Left ventricle myocardium superior (tissue), 1 donor: Measurements from ENCODE around the gene IGF2R. TPM values are rescaled to one million over a fixed set of nuclear protein-coding genes. Genes with fewer than 3 reads are reported as not detected.
A peak's percentile ranks its signal among the peaks of the same experiment; 100 is the strongest.
"Not testable (repeated sequence)": the region's sequence is repeated elsewhere in the genome, so short reads cannot be mapped to it uniquely, and the experiment has no call there.

Source experiments
- ATAC-seq: fragments of 200-7000 bp; cut with Tn5 transposase; one replicate; pipeline ENCODE4 v1.9.1; 2020; ENCODE audit warnings: mild to moderate bottlenecking, moderate library complexity
- DNase-seq: peaks from one replicate; pipeline ENCODE4 v3.0.0-alpha.2; 2020
- intact Hi-C: fragments of 100-400 bp; cut with micrococcal nuclease; formaldehyde crosslinking; loops from one replicate; pipeline ENCODE4 v1.11.0; 2022
- total RNA-seq: library from RNA; stranded (reverse); fragmentation: NEBNext Ultra II Directional; extraction: Animal tissue kit (Norgen Biotek cat#: 25700); gene quantifications from one replicate; pipeline ENCODE4 v1.2.1, GENCODE V29; 2021
- donor health status: DM: no; HTN: yes; CAD: no; lungs with severe emphysema.

The IGF2R gene
- total RNA-seq, 1 donor from 2014 or later = 68.4 TPM

DNA sequence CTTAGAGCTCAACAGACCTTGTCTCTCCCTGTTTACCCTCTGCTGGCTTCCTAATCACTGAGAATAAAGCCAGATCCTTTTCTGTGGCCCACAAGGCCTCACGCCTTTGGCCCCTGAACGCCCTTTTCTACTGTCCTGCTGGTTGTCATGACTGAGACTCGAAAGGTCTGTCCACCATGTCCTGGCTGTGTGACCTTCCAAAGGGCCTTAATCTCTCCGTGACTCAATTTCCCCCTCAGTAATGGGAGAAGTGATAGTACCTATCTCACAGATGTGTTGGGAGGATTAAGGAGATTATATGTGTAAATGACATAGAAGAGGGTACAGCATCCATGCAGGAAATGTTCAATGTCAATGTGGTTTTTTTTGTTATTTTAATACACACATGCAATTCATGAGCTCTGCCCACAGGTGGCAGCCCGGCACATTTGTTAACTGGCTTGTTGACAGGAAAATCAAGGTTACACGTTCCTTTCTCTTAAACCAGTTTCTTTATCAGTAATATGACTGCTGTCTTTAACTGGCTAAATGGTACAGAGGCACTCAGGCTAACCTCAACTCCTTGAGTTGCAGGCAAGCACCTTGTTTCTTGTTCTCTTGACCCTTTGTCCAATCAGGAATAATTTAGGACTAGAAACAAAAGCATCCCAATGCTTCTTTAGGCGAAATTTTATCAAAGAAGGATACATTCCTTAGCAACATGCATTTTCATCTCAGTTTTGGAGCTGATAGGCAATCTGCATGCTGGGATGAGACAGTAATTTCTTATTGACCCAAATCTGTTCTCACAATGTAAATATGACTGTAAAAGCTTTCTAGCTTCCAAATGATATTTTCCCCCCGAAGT is 169.3 kb downstream of the IGF2R start:
- intact Hi-C loops = loop anchor here (5.0 kb wide), 1 partner anchor 319 kb away; no protein-coding TSS in a partner anchor
- DNase-seq (peak; percentile 64), ATAC-seq (peak; percentile 73)

- no peak for ATAC-seq
- DNase-seq = no peak
- intact Hi-C loops = loop anchor here (5.0 kb wide), 1 partner anchor 318 kb away; no protein-coding TSS in a partner anchor
These were observed 170.0 kb downstream of the IGF2R start for GRCh38 chr6:160138839-160139419.

GRCh38 chr6:160139420-160139851 is 170.6 kb downstream of the IGF2R start:
- intact Hi-C loops = loop anchor here (5.0 kb wide), 1 partner anchor 318 kb away; no protein-coding TSS in a partner anchor
- ATAC-seq (no peak), DNase-seq (no peak)

DNA sequence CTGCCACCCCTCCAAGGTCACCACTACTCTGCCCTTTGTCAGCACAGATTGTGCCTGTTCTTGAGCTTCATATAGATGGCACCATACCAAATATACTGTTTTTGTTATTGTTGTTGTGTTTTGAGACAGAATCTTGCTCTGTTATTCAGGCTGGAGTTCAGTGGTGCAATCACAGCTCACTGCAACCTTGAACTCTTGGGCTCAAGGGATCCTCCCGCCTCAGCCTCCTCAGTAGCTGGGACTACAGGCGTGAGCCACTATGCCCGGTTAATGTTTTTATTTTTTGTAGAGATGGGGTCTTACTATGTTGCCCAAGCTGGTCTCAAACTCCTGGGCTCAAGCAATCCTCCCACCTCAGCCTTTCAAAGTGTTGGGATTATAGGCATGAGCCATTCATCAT is 171.6 kb downstream of the IGF2R start:
- DNase-seq, ATAC-seq, intact Hi-C loops: not testable (repeated sequence)

GRCh38 chr6:160141001-160141726 is 172.3 kb downstream of the IGF2R start:
- ATAC-seq (no peak), DNase-seq (no peak)
- intact Hi-C loops = no loop called here

DNA sequence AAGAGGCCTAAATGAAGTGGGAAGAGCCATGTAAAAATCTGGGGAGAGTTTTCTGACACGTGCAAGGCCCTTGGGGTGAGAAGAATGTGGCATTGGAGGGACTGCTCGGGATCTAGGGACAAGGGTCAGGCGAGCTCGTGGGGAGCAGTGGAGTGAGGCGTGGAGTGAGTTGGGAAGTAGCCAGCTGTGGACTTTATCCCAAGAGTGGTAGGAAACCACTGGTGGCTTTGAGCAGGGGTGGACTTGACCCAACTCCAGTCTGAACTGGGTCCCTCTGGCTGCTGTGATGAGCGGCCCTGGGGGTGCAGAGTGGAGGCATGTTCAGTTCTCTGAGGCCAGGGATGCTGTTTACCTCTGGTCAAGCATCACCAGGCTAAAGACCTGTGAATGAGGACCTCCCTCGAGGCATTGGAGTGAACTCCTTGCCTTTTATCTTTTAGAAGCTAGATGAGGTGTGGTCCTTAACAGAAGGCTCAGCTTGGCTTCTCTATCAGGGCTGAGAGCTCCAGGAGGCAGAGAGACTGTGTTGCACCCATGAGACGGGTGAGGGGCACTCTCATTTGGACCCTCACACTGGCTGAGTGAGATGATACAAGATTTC is 173.3 kb downstream of the IGF2R start:
- DNase-seq (no peak), ATAC-seq (no peak)

GRCh38 chr6:160146454-160147145 is 177.7 kb downstream of the IGF2R start:
- intact Hi-C loops = no loop called here
- DNase-seq (no peak), ATAC-seq (no peak)

More for the DNA sequence above, 173.3 kb downstream of the IGF2R start:
- intact Hi-C loops = no loop called here

DNA sequence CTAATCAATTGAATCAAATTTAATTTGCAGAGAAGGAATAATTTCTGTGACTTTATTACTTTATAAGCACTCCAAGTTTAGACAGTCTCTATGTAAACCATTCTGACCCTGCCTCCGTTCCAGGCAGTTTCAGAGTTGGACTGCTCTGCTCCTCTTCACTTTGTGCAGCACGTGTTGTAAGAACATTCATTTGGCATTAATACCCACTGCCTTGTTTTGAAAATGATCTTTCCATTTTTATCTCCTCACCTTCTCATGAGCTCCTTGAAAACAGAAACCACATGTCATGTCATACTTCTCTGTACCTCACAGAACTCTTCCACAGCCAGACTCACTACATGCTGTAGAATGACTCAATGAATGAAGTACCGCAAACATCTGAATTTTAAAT is 178.3 kb downstream of the IGF2R start:
- peak; percentile 87 for ATAC-seq
- no peak for DNase-seq
- intact Hi-C loops = no loop called here

DNA sequence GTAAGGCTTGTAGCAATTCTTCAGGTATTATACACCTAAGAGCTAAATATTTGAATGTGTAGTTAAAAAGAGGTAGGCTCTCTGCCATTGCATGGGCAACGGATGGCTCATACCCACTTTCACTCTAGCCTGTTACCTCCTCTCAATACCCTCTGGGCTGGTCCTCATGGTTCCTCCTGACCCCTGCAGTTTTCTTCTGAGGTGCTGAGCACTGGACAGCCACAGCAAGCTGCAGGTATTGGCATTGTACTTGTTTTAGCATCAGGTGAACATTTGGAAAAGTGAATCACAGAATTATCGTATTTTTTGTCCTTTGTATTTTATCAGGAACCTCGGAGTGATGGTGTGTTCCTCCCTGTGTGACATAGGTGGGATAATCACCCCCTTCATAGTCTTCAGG is 185.6 kb downstream of the IGF2R start:
- ATAC-seq = no peak
- intact Hi-C loops = no loop called here
- DNase-seq = no peak

DNA sequence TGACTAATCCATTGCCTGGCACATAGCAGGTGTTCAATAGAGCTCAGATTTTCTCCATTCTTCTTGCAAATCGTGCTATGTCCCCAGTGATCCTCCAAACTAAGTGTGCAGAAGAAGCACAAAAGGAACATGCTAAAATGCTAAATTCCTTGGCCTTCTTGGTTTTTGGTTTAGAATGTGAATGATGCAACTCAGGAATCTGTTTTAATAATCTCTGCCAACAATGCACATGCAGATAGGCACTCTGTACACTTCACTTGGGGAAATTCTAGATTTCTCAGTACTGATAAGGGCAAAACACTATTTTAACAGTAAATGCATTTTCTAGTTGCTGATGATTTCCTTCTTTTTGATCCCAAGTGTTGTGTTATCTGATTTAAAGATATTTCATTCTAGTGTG is 188.0 kb downstream of the IGF2R start:
- intact Hi-C loops = no loop called here
- ATAC-seq = no peak

GRCh38 chr6:160160450-160160849 is 191.6 kb downstream of the IGF2R start:
- ATAC-seq = no peak
- intact Hi-C loops = no loop called here

More for the DNA sequence above, 188.0 kb downstream of the IGF2R start:
- DNase-seq = no peak

More at GRCh38 chr6:160160450-160160849, 191.6 kb downstream of the IGF2R start:
- DNase-seq = no peak

Other genes with a start within 250 kb of the IGF2R start
- gene WTAP, start 241.6 kb upstream of the IGF2R start, total RNA-seq = 46.4 TPM
- 4.0 TPM for gene ACAT2, start 207.0 kb upstream of the IGF2R start, total RNA-seq
- 164 TPM for gene TCP1, start 179.5 kb upstream of the IGF2R start, total RNA-seq
- 70.8 TPM for gene MRPL18, start 178.6 kb upstream of the IGF2R start, total RNA-seq
- 0.17 TPM for gene PNLDC1, start 168.8 kb upstream of the IGF2R start, total RNA-seq
- not detected for gene MAS1, start 78.1 kb upstream of the IGF2R start, total RNA-seq
- gene SLC22A1, start 152.7 kb downstream of the IGF2R start, total RNA-seq = 0.17 TPM